HG03442 (cell line): ENCODE results near the gene HAT1.

Experiments
- ATAC-seq: cut with Tn5 transposase; IDR thresholded peaks from one replicate; pipeline ENCODE4 v1.9.1; 2021; ENCODE audit warnings: mild to moderate bottlenecking, moderate library complexity; ENCODE audit not compliant: unreplicated experiment

The HAT1 gene

GRCh38 chr2:171913517-171913916 lies 8.7 kb upstream of the HAT1 start:
- no peak for ATAC-seq

GRCh38 chr2:171919453-171919852 lies 2.8 kb upstream of the HAT1 start:
- no peak for ATAC-seq

GRCh38 chr2:171921970-171922229 lies 361 bp upstream of the HAT1 start:
- no peak for ATAC-seq

- ATAC-seq = no peak
Observed at GRCh38 chr2:171923206-171923605, 945 bp downstream of the HAT1 start.

GRCh38 chr2:171924170-171924942 lies 2.1 kb downstream of the HAT1 start:
- ATAC-seq = no peak

- ATAC-seq = no peak
Observed at GRCh38 chr2:171930385-171930784, 8.1 kb downstream of the HAT1 start.

- no peak for ATAC-seq
Observed at GRCh38 chr2:171939058-171939742, 16.9 kb downstream of the HAT1 start.

GRCh38 chr2:171939743-171940071 lies 17.4 kb downstream of the HAT1 start:
- no peak for ATAC-seq

GRCh38 chr2:171941316-171941699 lies 19.0 kb downstream of the HAT1 start:
- no peak for ATAC-seq

GRCh38 chr2:171943869-171944268 lies 21.6 kb downstream of the HAT1 start:
- no peak for ATAC-seq

GRCh38 chr2:171952276-171952675 lies 30.0 kb downstream of the HAT1 start:
- ATAC-seq = no peak

GRCh38 chr2:171952748-171953147 lies 30.5 kb downstream of the HAT1 start:
- no peak for ATAC-seq

- ATAC-seq = no peak
Observed at GRCh38 chr2:171956135-171956825, 34.0 kb downstream of the HAT1 start.

- ATAC-seq = no peak
Observed at GRCh38 chr2:171957061-171957460, 34.8 kb downstream of the HAT1 start.

- no peak for ATAC-seq
Observed at GRCh38 chr2:171958475-171958874, 36.2 kb downstream of the HAT1 start.

GRCh38 chr2:171959998-171960397 lies 37.7 kb downstream of the HAT1 start:
- ATAC-seq = no peak

GRCh38 chr2:171960570-171960969 lies 38.3 kb downstream of the HAT1 start:
- ATAC-seq = no peak

GRCh38 chr2:171963198-171963597 lies 40.9 kb downstream of the HAT1 start:
- no peak for ATAC-seq

GRCh38 chr2:171964308-171964707 lies 42.0 kb downstream of the HAT1 start:
- ATAC-seq = no peak

- no peak for ATAC-seq
Observed at GRCh38 chr2:171965238-171965637, 43.0 kb downstream of the HAT1 start.

- no peak for ATAC-seq
Observed at GRCh38 chr2:171965661-171966060, 43.4 kb downstream of the HAT1 start.

- ATAC-seq = no peak
Observed at GRCh38 chr2:171966235-171966634, 44.0 kb downstream of the HAT1 start.
